ENCODE data around the gene ZNF774.

- TF ChIP-seq, protein P1, sequence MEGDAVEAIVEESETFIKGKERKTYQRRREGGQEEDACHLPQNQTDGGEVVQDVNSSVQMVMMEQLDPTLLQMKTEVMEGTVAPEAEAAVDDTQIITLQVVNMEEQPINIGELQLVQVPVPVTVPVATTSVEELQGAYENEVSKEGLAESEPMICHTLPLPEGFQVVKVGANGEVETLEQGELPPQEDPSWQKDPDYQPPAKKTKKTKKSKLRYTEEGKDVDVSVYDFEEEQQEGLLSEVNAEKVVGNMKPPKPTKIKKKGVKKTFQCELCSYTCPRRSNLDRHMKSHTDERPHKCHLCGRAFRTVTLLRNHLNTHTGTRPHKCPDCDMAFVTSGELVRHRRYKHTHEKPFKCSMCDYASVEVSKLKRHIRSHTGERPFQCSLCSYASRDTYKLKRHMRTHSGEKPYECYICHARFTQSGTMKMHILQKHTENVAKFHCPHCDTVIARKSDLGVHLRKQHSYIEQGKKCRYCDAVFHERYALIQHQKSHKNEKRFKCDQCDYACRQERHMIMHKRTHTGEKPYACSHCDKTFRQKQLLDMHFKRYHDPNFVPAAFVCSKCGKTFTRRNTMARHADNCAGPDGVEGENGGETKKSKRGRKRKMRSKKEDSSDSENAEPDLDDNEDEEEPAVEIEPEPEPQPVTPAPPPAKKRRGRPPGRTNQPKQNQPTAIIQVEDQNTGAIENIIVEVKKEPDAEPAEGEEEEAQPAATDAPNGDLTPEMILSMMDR (IDR thresholded peaks at IDR 0.05), result no peak
- TF ChIP-seq POLR2A (IDR thresholded peaks at IDR 0.05), result no peak
- TF ChIP-seq POLR2AphosphoS5 (IDR thresholded peaks at IDR 0.05), result peak in 2 of 3 donors; percentile 81 to 92
- no peak for TF ChIP-seq EP300 (IDR thresholded peaks at IDR 0.05)
These were observed at the start of gene ZNF774 for GRCh38 chr15:90352107-90352893.
